ENCODE measurements around the gene AIM2.
"Not testable (repeated sequence)": the region's sequence is repeated elsewhere in the genome, so short reads cannot be mapped to it uniquely, and the experiment has no call there.

The AIM2 gene

GRCh38 chr1:159076438-159077119, at the start of gene AIM2:
Gene AIM2, minus strand, starts transcription at chr1:159076766. Its CDS starts 3,267 bp downstream, at chr1:159073499.
- DNase-seq (ENCODE audit: low read depth, low spot score), result no peak

- no peak for DNase-seq (ENCODE audit: low read depth, low spot score)
Measured at GRCh38 chr1:159123587-159123986, 47.0 kb upstream of the AIM2 start.

GRCh38 chr1:159122005-159122621, 45.5 kb upstream of the AIM2 start:
- no peak for DNase-seq (ENCODE audit: low read depth, low spot score)

- no peak for DNase-seq (ENCODE audit: low read depth, low spot score)
Measured at GRCh38 chr1:159121526-159121925, 45.0 kb upstream of the AIM2 start.

- DNase-seq (ENCODE audit: low read depth, low spot score), result no peak
Measured at GRCh38 chr1:159120317-159120716, 43.8 kb upstream of the AIM2 start.

GRCh38 chr1:159113596-159114433, 37.2 kb upstream of the AIM2 start:
- DNase-seq (ENCODE audit: low read depth, low spot score), result no peak

- DNase-seq (ENCODE audit: low read depth, low spot score), result not testable (repeated sequence)
Measured at GRCh38 chr1:159103021-159103420, 26.5 kb upstream of the AIM2 start.

GRCh38 chr1:159100589-159100988, 24.0 kb upstream of the AIM2 start:
- no peak for DNase-seq (ENCODE audit: low read depth, low spot score)

GRCh38 chr1:159098596-159098995, 22.0 kb upstream of the AIM2 start:
- no peak for DNase-seq (ENCODE audit: low read depth, low spot score)

- DNase-seq (ENCODE audit: low read depth, low spot score), result no peak
Measured at GRCh38 chr1:159092036-159092760, 15.6 kb upstream of the AIM2 start.

GRCh38 chr1:159091607-159092031, 15.1 kb upstream of the AIM2 start:
- DNase-seq (ENCODE audit: low read depth, low spot score), result no peak

- DNase-seq (ENCODE audit: low read depth, low spot score), result no peak
Measured at GRCh38 chr1:159091180-159091560, 14.6 kb upstream of the AIM2 start.

- no peak for DNase-seq (ENCODE audit: low read depth, low spot score)
Measured at GRCh38 chr1:159090286-159091179, 14.0 kb upstream of the AIM2 start.

GRCh38 chr1:159089184-159089791, 12.7 kb upstream of the AIM2 start:
- DNase-seq (ENCODE audit: low read depth, low spot score), result no peak

GRCh38 chr1:159088546-159089183, 12.1 kb upstream of the AIM2 start:
- DNase-seq (ENCODE audit: low read depth, low spot score), result no peak

GRCh38 chr1:159088050-159088449, 11.5 kb upstream of the AIM2 start:
- no peak for DNase-seq (ENCODE audit: low read depth, low spot score)

GRCh38 chr1:159084867-159085266, 8.3 kb upstream of the AIM2 start:
- DNase-seq (ENCODE audit: low read depth, low spot score), result no peak

- DNase-seq (ENCODE audit: low read depth, low spot score), result no peak
Measured at GRCh38 chr1:159084152-159084551, 7.6 kb upstream of the AIM2 start.

GRCh38 chr1:159083013-159083412, 6.4 kb upstream of the AIM2 start:
- no peak for DNase-seq (ENCODE audit: low read depth, low spot score)

- no peak for DNase-seq (ENCODE audit: low read depth, low spot score)
Measured at GRCh38 chr1:159081626-159082025, 5.1 kb upstream of the AIM2 start.
